HG02840 (cell line): ENCODE measurements around the gene ASNSD1.
"Not testable (repeated sequence)": the region's sequence is repeated elsewhere in the genome, so short reads cannot be mapped to it uniquely, and the experiment has no call there.

Experiments
- ATAC-seq: cut with Tn5 transposase; IDR thresholded peaks from one replicate; pipeline ENCODE4 v1.9.1; 2021; ENCODE audit warnings: mild to moderate bottlenecking, moderate library complexity, moderate number of reproducible peaks; ENCODE audit not compliant: unreplicated experiment, low FRiP score

ASNSD1 gene

DNA sequence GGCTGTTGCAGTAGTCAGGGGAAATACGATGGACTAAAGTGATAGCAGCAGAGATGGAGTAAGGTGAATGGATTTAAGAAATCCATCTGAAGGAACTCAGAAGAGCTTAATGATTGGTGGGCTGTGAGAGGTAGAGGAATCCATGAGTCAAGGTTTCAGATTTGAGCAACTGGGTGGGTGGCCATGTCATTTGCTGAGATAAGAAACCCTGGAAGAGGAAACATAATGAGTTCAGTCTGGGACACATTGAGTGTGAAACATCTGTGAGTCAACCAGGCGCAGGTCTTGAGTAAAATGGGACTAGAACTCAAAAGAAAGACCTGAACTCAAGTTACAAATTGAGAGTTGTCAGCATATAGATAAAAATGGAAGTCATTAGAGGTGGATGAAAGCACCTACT is 19.7 kb upstream of the ASNSD1 start:
- no peak for ATAC-seq

DNA sequence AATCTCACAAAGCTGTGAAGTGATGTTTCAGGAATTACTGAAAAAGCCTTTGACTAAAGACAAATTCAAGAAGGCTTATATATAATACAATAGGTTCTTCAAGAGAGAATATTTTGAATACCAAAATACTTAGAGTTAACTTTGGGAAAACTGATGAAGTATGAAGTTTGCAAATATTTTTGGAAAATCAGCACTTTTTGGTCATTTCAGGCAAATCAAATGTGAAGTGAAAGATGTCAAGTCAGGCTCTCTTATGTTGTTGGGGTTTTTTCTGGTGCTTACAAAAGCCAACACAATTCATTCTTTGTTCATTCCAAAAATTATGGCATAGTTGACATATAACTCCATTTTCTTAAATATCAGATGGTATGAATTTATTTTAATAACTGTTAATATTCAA is 14.7 kb upstream of the ASNSD1 start:
- no peak for ATAC-seq

DNA sequence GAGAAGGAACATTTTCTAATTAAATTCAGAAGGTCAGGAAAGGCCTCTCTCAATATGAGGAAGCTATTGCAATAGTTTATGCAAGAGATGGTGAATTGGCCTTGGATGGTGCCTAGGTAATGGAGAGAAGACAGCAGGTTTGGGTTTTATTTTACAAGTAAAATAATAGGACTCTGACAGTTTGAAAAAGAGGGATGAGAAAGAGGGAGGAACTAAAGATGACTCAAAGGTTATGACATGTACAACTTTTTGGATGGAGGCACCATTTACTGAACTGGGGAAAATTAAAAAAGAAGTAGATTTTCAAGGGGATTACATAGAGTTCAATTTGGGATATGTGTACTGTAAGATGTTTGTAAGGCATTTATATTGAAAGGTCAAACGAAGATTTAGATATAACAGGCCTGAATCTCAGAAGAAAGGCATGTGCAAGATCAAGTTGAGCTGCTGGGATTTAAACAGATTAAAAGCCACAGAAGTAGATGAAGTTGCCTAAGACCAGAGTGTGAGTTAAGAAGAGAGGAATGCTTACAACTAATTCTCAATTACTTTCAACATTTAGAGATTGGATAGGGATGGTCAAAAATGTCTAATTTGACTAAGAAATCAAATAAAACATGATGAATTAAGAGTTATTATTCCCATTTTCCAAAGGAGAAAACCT is 12.3 kb upstream of the ASNSD1 start:
- ATAC-seq: no peak

DNA sequence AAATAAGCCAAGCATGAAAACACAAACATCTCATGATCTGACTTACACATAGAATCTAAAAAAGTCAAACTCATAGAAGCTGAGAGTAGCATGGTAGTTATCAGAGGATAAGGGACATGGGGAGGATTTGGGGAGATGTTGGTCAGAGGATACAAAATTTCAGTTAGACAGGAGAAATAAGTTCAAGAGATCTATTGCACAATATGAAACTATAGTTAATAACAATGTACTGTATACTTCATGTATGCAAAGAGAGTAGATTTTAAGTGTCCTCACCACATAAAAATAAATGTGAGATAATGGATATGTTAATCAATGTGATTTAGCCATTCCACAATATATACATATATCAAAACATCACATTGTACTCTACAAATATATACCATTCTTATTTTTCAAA is 10.0 kb upstream of the ASNSD1 start:
- ATAC-seq: no peak

DNA sequence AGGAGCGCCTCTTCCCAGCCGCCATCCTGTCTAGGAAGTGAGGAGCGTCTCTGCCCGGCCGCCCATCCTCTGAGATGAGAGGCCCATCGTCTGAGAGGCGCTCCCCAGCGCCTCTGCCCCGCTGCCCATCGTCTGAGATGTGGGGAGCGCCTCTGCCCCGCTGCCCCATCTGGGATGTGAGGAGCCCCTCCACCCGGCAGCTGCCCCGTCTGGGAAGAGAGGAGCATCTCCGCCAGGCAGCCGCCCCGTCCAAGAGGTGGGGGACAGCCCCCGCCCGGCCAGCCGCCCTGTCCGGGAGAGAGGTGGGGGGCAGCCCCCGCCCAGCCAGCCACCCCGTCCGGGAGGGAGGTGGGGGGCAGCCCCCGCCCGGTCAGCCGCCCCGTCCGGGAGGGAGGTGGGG is 7.8 kb upstream of the ASNSD1 start:
- not testable (repeated sequence) for ATAC-seq

DNA sequence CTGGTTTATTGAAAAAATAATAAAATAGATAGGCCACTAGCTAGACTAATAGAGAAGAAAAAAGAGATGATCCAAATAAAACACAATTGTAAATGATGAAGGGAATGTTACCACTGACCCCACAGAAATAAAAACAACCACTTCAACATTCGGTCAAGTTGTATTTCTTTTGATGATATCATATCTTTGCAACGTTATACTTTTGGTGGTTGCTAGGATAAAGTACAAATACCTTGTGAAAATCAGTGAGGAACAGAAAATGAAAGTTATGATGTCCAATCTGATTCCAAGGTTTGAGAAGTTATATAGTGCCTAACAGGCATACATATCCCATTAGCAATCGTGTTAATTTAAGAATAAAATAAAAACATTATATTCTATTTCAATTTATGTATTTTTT is 6.6 kb upstream of the ASNSD1 start:
- no peak for ATAC-seq

DNA sequence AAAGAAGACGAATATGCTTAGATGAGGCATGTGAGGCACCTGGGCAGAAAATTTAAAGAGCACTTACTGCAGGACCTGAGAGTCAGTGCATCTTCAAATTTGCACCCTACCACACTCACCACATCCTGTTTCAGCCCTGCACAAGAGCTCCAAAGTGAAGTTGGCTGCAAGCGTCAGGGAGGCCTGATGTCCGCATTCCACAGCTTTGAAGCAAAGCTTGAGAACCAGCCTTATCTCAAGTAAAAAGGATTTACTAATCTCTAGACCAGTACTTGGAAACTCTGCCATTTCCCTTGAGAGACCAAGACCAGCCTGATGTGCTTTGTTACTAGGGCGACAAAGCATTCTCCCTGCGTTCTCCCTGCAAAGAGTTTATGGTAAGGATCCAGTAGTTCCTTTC is 3.4 kb upstream of the ASNSD1 start:
- peak; percentile 40 for ATAC-seq

DNA sequence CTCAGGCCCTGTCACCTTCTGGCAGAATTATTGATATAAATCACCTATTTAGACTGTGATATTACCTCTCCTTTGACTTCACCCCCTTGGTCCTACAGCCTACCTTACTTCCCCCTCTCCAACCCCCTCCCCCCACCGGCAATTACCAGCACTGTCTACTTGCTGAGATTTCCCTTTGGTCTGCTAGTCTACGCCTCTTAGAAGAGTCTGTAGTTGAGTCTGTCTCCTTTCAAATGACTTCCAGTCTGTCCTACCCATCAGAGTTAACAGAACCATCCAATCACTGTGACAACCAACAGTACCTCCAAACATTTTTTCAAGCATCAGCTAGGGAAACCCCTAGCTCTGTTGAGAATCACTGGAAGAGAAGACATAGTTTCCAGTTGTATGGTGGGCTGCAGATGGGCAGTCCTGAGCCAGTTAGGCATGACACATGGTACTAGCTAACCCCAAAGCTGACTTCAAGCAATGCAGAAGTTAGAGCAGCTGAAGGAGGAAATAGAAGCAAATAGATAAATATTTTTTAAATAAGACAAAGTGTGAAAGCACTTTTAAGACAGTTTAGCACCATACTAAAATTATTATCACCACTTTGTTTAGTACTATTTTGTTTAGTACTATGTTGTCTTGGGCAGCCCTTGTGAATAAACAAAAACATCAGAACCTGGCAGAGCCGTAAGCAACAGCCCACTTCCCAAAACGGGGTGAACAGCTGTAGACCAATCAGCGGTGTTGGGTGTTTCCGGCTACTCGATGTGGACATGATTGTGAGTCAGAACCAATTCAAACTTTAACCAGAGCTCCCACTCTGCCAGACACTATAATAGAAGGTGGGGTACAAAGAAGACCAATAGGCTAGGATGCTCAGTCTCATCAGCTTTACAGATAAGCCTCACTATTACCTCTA is 2.7 kb upstream of the ASNSD1 start:
- no peak for ATAC-seq

DNA sequence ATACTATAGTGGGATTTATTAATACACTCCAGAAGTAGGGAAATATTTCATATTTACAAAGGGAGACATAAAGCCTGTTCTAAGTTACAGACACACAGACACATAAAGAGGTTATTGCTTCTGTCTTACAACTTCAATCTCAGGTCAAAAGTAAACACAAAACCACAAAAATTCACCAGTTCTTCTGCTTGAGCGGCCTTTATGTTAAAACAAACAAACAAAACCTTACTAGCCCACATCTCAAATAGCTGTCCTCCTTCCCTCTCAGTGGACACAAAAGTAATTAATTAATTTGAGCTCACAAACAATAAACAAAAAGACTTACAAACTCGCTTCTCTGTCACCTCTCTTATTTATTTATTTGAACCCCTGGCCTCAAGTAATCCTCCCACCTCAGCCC is 1.5 kb upstream of the ASNSD1 start:
- ATAC-seq: no peak

DNA sequence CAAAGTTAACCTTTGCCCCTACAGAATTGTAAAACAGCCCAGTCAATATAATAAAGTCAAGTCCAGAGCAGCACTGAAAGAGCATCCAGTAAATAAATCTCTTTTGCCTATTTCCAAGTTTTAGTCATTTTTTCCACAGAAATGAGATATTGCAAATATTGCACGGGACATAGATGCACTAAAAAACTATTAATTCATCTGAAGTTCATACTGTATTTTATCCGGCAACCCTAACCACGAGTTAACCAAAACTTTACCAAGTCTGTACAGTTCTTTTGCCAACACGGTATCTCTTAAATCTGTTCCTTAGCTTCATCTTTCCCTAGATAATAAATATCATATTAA is 484 bp upstream of the ASNSD1 start:
- ATAC-seq: no peak

DNA sequence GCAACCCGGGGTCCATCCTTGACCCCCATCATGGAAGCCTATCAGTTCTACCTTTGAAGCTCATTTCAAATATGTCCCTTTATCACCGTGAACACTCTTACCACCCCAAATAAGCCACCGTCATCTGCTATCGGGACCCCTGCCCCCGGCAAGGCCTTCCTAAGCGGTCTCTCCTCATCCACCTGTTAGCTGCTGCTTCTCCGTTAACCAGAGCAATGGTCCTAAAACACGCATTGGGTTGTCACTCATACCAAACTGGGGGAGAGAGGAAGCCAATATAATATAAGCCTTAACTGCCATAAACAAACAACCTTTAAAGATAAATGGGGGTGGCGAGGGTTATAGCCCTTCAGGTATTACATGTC is 680 bp downstream of the ASNSD1 start:
- no peak for ATAC-seq

DNA sequence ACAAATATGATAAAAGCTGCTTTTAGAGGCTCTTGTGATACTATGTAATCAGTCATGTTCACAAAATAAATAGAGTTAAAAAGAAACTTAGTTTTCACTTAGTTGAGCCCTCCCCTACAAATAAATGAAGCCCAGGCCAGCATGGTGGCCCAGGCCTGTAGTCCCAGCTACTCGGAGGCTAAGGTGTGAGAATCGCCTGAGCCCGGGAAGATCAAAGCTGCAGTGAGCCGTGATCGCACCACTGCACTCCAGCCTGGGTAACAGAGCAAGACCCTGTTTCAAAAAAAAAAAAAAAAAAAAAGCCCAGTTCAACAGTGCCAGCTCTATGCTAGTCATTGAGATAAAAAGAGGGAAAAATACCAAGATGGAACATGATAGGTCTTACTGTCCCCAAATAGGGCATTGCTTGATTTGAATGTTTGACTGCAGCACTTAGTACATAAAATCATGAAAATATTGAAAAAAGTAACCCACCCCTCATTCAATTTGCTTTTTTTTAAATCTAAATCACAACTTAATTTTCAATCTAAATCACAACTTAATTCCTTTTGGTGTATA is 1.5 kb downstream of the ASNSD1 start:
- ATAC-seq: no peak

DNA sequence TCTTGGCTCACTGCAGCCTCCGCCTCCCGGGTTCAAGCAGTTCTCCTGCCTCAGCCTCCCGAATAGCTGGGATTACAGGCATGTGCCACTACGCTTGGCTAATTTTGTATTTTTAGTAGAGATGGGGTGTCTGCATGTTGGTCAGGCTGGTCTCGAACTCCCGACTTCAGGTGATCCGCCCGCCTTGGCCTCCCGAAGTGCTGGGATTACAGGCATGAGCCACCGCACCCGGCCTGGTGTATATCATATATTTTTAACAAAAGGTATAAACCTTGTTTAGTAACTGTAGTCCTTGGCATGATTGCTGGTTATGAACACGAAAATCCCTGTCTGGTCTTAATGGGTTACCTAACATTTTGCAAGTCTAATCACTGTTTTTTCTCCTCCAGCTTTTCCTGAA is 2.1 kb downstream of the ASNSD1 start:
- ATAC-seq: not testable (repeated sequence)

DNA sequence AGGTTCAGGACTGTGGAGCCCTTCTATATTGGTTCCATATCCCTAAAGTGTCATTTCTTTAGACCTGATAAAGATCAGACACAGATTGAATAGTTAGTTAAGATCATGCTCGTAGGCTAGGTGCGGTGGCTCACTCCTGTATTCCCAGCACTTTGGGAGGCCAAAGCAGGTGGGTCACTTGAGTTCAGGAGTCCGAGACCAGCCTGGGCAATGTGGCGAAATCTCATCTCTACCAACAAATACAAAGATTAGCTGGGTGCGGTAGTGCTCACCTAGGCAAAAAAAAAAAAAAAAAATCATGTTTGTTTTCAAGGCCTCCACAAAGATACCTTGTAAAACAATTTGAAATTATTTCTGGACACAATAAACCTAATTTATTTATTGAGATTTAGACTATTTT is 8.7 kb downstream of the ASNSD1 start:
- ATAC-seq: no peak

DNA sequence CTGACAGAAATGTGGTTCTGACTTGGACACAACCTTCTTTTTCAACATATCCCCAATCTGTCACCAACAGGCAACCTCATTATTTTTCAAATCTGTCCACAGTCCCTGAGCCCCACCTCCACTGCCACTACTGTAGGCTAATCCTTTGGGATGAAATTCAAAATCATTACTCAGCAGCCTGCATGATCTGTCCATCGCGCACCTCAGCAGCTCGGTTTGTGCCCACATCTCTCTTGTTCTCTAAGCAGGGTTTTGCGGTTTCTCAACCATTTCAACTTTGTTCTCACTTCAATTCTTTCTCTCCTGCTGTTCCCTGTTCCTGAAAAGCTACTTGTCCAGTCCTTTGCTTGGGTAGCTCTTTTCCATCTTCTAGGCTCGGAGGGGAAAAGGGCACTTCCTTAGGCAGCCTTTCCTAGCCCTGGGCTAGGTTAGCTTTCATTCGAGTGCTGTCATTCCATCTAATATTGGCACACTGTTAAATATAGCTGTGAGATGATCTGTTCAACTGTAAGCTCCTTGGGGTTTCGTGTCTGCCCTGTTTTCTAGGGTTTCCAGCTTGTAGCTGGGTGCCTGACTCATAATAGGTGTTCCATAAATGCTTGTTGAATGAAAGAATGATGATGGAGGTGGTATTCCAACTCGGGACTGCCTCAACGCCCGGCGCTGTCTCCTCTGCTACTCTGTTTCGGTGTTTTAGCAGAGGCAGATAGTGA is 12.6 kb downstream of the ASNSD1 start:
- ATAC-seq: no peak

DNA sequence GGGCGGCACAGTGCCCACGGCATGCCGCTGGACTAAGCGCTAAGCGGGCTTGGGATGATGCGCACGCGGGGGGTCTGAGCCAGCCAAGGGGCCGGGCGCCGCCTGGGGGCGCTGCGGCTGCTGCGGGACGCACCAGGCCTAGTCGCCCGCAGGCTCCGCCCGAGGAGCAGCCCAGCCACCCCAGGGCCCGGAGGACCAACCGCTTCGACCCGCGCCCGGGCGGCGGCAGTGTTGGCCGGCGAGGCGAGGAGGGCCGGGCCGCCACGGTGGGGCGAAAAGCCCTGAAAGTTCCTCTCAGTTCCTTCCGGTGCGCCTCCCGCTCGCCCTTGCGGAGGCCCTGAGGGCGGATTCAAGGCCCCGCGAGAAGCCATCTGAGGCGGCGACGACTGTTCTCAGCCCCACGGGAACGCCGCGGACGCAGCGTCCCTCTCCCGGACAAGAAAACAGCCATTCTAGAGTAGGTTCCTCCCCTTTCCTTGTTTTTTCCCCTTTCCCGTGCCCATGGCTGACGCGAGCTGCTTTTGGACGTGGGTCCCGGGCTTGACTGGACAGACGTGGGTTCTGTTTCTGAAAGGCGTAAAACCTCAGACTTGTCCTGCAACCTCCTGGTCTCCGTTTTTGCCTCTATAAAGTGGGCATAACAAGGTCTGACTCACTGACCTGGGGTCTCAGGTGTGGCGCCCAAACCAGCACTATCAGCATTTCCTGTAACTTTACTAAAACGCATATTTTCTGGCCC is 13.3 kb downstream of the ASNSD1 start, which contains the start of gene ANKAR:
Gene ANKAR (plus strand): TSS at position 297 of the 739 bp plus-strand sequence. CDS start 1,821 bp downstream, outside the sequence.
- ATAC-seq: peak; percentile 96

DNA sequence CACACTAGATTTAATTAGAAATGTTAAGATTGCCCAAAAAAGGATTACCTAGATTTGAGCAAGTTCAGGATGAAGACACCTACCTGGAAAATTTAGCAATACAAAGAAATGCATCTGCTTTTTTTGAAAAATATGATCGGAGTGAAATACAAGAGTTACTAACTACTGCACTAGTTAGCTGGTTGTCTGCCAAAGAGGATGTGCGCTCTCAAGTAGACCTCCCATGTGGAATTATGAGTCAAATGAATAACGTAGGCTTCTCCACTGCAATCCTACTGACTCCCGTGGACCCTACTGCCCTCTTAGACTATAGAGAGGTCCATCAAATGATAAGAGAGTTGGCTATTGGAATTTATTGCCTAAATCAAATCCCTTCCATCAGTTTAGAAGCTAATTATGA is 15.2 kb downstream of the ASNSD1 start:
- ATAC-seq: no peak

DNA sequence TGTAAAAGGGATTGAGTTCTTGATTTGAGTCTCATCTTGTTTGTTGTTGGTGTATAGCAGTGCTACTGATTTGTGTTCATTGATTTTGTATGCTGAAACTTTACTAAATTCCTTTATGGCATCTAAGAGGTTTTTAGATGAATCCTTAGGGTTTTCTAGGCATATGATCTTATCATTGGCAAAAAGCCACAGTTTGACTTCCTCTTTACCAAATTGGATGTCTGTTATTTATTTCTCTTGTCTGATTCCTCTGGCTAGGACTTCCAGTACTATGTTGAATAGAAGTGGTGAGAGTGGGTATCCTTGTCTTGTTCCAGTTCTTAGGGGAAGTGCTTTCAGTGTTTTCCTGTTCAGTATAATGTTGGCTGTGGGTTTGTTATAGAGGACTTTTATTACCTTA is 18.0 kb downstream of the ASNSD1 start:
- no peak for ATAC-seq

DNA sequence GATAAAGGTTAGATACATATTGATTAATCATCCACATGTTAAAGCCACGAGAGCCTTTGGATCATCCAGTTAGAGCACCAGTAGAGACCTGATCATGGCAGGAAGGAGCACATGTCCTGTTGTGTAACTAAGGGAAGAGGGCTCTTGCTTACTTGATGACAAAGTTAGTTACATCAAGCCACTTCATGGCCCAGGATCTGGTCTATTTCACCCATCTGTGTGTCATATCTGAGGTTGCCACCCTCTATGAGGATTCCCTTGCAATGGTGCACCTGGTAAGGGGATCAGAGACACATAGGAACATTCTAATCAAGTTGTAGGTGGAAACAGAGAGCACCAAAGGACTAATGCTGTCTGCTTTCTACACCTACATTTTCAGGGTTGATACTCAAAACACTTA is 19.9 kb downstream of the ASNSD1 start:
- ATAC-seq: no peak

DNA sequence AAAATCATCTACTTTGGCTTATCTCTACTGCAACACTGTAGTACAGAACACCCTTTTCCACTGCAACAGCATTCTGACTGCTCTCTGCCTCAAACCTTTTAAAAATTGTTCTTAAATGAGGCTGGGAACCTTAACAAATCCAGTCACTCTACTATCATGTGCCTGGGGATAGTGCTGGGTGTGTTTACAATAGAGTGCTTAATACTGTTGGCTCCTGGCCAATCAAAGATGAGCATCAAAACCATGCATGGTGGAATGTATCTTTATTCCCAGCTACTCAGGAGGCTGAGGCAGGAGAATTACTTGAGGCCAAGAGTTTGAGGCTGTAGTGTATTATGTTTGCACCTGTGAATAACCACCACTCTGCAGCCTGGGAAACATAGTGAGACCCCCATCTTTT is 20.6 kb downstream of the ASNSD1 start:
- no peak for ATAC-seq
